Adipose tissue (tissue), 3 donors: ENCODE measurements around the gene PI4KA. TPM values are rescaled to one million over a fixed set of nuclear protein-coding genes. Genes with fewer than 3 reads are reported as not detected.
"Not testable (repeated sequence)": the region's sequence is repeated elsewhere in the genome, so short reads cannot be mapped to it uniquely, and the experiment has no call there.

Experiments
- H3K27ac ChIP-seq: one replicate; pipeline ENCODE4 v1.5.1; 2013; ENCODE audit warnings: low read depth, low read length
- WGBS, 3 donors: extraction: QIAGEN DNeasy Blood & Tissue Kit; methylation state at CpG; one replicate each; pipeline ENCODE4 v1.1.7; 2013; 5-methylcytosine and 5-hydroxymethylcytosine counted together
- polyA plus RNA-seq, 3 donors: library from polyadenylated mRNA; stranded (reverse); fragments of 200-250 nt; gene quantifications; one replicate each; pipeline ENCODE4 v1.2.3, GENCODE V29; 2013
- donor health status: healthy with polysubstance abuse.
- donor health status: Bipolar disorder and iron deficiency.
- donor health status: healthy.

The PI4KA gene
- polyA plus RNA-seq, 3 donors, result 18.4 to 34.6 (median 33.5) TPM

DNA sequence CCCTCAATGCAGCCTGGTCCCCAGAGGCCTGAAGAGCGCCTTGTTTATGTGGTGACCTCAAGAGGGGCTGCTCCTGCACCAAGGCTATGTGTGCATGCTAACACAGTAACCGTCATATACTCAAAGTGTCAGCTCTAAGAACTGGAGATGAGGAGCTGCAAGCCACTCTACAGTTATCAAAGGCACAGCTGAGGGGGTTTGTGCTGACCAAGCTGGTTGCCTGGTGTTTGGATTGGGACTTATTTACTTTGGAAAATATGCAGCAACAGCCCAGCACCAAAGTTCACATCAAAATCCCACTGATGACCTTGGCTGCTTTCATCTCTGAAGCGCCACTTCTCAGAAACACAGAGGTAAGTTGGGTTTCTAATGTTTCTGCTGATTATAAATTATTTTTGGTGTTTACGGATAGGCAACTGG is 84.8 kb downstream of the PI4KA start, which contains the start of gene SERPIND1:
TSS of gene SERPIND1 (plus strand) at position 321 of the 420 bp plus-strand sequence. CDS start 5,200 bp downstream, outside the sequence.
- H3K27ac ChIP-seq, result no peak within 1 kb of the TSS
- 57 to 97% (median 95%) methylated on average over 4 of the region's 4 CpGs for WGBS, 3 donors

DNA sequence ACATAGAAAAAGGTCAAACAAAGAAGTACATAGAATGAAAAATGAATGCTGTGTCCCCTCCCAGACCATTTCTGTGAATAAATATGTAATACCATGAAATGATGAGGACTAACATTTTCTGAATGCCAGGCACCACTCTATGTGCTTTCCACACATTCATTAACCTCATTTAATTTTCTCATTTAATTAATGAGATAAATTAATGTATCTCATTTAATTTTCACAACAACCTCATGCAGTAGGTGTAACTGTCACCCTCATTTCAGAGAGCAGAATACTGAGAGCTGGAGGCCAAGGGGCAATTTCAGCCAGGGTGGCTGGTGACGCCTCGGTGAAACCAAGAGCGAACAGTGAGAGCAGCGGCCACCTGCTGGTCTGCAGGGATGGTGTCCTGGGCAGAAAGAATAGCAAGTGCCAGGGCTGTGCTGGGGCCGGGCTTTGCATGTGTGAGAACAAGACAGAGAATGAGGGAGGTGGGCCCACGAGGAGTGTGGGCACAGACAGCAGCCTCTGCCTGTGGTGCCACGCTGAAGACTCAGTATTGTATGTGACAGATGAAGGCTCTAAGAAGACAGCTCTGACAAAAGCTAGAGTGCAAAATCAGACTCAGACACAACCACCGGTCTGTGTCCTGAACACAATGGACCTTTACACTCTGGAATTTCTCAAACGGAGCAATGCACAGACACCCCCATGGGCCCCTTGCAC is 86.5 kb downstream of the PI4KA start:
- WGBS, 3 donors, result 84 to 92% (median 90%) methylated on average over 9 of the region's 9 CpGs
- no peak overlapping the region for H3K27ac ChIP-seq

DNA sequence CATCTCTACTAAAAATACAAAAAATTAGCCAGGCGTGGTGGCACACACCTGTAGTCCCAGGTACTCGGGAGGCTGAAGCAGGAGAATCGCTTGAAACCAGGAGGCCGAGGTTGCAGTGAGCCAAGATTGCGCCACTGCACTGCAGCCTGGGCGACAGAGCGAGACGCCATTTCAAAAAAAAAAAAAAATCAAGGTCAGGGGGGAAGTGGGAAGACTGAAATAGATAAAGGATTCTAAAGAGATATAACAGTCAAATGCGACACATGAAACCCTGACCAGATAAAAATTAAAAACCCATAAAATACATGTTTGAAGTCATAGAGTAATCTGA is 89.2 kb downstream of the PI4KA start:
- H3K27ac ChIP-seq, result not testable (repeated sequence)
- 82 to 93% (median 93%) methylated on average over 9 of the region's 9 CpGs for WGBS, 3 donors

DNA sequence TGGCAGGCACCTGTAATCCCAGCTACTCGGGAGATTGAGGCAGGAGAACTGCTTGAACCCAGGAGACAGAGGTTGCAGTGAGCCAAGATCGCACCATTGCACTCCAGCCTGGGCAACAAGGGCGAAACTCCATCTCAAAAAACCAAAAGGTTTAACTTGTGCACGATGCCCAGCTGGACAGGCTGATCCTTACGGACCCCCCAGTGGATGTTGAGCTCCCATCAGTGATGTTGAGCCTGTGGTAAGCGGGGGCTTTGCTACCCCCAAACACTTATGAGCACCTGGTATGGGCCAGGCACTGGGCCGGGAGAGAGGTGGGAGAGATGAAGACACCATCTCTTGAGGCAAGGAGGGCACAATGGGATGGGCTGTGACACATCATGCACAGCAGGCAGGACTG is 92.1 kb downstream of the PI4KA start:
- WGBS, 3 donors, result 97 to 98% (median 98%) methylated on average over 7 of the region's 7 CpGs
- H3K27ac ChIP-seq, result no peak overlapping the region

DNA sequence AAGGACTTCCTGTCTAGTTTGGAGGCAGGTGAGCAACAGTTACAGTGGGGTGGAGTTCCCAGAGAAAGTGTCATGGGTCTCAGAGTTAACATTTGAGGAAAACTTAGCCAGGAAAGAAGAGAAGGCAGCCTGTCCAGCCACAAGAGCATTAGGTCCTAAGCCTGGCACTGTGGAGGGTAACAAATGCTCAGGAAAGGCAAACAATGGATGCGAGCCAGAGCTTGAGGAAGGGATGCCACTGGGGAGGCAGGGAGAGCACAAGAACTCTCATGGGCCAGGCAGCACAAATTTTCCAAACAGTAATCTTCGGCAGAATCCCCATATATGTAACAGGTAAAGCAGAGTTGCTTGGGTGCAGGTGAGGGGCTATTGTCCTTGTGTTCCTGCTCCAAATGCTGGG is 92.7 kb downstream of the PI4KA start:
- H3K27ac ChIP-seq, result no peak overlapping the region
- WGBS, 3 donors, result 87 to 93% (median 91%) methylated on average over 2 of the region's 2 CpGs

DNA sequence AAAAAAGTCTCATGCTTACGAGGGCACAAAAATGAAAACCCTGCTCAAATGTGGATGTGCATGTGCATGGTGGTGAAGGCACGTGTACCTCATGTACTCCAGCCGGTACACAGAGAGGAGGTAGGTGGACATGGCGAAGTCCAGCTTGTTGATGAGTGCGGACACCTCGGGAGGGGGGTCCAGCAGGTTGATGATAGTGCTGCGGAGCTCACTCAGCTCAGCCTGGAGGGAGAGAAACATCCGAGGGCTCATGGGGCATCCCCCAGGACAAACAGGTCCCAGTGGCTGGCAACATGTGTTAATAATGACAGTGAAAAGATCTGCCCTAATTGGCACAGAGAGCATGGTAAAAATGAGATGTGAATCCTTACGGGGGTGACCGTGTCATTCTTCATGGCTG is 93.9 kb downstream of the PI4KA start:
- no peak overlapping the region for H3K27ac ChIP-seq
- WGBS, 3 donors, result 96 to 98% (median 97%) methylated on average over 10 of the region's 10 CpGs

DNA sequence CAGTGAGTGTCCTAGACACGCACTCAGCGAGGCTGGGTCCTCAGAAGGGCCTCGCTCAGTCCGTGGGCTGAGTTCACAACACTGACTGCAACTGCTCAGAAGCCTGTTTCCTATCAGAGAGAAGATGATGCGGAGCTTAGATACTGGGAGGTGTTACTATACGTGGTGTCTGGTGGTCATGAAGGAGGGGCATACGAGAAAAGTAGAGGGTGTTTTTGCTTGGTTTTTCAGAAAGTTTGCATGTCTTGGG is 94.2 kb downstream of the PI4KA start:
- H3K27ac ChIP-seq, result no peak overlapping the region
- 81 to 88% (median 87%) methylated on average over 7 of the region's 7 CpGs for WGBS, 3 donors

DNA sequence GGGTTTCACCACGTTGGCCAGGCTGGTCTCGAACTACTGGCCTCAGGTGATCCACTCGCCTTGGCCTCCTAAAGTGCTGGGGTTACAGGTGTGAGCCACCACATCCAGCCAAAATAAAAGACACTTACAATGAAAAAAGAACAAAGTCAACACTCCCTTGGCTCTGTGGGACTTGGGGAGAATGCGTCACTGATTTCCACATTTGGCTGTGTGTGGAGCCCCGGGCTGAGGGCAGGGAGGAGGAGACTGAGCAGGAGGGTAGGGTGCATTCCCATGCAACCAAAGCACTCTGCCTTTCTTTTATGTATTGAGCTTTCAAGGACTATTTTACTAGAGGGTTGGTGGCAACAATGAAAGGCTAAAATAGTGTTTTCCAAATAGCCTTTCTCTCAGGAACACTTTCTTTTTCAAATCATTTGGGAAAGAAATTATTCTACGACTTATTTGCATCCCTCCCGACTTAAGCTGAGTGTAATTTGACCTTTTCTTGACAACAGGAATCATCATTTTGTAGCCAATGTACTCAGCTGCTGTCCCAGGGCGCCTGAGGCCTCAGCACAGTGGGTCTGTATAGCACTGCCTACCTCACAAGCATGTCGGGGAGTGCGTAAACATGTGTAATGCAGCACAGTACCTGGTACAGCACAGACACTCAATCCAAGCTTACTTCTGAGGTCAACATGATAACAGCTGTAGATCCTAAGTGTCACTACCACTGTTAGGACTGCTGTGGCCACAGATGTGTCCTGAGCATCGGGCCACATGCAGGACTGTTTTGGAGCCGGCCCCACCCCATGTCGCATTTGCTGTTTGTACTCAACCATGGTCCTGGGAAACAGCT is 94.8 kb downstream of the PI4KA start:
- 75 to 84% (median 76%) methylated on average over 13 of the region's 13 CpGs for WGBS, 3 donors
- H3K27ac ChIP-seq, result no peak overlapping the region

DNA sequence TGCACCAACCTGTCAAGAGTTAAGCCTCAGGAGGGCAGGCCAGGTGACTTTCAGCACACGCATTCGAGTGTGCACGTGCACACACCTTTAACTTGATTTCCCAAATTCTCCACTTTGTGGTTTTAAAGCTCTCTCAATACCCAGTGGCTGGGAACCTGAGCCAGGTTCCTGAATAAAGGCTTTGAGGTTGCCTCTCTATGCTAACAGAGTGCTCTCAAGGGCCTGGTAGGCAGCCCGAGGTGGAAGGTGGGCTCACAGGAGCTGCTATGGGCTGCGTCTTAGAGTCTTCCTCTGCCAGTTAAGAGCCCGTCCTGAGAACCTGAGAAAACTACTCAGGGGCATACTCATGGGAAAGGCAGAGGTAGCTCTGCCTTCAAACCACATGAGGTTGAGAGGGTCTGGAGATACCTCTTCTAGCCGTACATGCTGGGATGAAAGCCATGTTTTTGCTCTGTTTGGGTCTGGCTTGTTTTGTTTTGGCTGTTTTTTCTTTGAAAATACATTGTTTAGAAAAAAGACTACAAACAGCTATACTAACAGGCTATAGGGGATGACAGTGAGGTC is 96.3 kb downstream of the PI4KA start:
- no peak overlapping the region for H3K27ac ChIP-seq
- 89 to 98% (median 91%) methylated on average over 7 of the region's 7 CpGs for WGBS, 3 donors

DNA sequence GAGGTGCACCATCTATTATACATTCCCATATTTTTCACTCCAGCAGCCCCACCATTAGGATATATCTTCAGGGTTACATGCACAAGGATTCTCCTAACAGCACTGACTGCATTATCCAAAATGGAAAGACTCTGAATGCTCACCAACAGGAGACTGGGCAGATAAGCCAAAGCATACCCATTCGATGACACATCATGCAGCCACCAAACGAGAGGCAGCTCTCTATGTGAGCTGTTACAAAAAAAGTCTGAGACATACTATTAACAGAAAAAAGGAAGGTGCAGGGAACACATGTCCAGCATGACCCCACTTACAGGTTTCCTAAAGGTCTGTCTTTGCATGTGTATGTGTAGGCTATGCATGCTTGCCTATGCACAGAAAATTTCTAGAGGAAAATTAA is 97.1 kb downstream of the PI4KA start:
- H3K27ac ChIP-seq, result no peak overlapping the region
- WGBS, 3 donors, result 81 to 96% (median 84%) methylated on average over 2 of the region's 2 CpGs

DNA sequence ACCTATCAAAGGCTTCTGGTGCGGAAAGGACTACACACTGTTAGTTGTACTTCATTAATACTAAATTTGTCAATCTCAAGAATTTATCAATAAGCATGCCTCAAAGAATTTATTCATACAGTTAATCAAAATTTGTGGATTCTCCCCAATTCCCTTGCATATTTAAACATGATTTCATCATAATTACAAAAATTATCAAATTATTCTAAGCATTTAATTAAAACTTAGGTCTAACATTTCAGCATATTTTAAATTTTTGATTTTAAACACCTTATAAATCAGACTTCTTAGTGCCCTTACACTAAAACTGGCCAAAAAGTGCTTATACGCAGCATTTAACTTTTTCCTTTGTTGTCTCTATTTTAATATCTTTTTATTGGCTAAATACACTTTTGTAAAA is 98.5 kb downstream of the PI4KA start:
- H3K27ac ChIP-seq, result no peak overlapping the region
- 95 to 99% (median 99%) methylated on average over 2 of the region's 2 CpGs for WGBS, 3 donors

DNA sequence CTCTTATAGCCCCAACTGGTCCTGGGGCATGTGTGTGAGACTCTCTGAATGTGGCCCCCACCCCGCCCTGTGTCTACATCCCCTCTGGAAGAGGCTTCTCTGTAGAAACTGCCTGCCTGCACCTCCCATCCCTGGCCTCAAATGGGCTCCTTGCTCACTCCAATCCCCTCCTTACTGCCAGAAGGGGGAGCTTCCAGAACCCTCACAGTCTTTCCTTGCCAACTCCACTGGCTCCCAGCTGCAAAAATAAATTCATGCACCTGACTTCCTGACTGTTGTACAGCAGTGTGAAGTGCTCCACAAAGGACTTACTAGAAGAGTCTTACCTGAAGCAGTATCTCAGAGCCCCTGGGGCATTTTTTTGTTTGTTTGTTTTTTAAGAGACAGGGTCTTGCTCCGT is 99.9 kb downstream of the PI4KA start:
- WGBS, 3 donors, result 98 to 100% (median 98%) methylated on average over 2 of the region's 2 CpGs

DNA sequence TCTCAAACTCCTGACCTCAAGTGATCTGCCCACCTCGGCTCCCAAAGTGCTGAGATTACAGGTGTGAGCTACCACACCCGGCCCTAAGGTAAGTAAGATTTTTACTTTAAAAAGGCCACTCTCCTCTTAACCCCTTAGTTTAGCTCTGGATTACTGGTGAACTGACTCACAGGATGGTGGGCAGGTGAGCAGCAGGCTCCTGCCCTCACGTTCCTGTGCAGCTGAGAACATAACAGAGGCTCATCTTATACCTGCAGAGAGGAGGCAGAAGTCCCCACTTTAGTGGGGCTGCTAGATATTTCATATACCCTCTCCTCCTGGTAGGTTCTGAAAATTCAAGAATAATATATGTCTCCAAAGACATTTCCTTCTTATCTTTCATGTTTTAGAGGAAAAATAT is 101.8 kb downstream of the PI4KA start:
- 93 to 97% (median 96%) methylated on average over 3 of the region's 3 CpGs for WGBS, 3 donors

More for the DNA sequence above, 99.9 kb downstream of the PI4KA start:
- no peak overlapping the region for H3K27ac ChIP-seq

DNA sequence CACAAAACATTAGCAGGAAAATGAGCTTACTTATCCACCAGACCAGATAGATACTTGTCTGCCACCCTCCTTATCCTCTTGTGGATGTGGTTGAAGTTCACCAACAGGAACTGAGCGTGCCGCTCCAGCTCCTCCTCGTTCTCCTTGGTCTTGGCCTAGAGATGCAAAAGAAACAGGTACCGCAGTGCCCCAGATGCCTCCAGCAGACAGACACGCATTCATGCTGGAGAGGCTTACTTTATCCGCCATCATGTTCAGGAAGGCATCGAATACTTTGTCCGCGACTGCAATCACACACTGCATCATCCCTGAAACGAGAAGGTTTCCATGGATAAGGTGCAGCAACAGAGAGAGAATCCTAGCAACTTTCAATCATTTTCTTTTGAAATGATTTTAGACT is 105.7 kb downstream of the PI4KA start:
- WGBS, 3 donors, result 93 to 98% (median 95%) methylated on average over 10 of the region's 10 CpGs

More for the DNA sequence above, 101.8 kb downstream of the PI4KA start:
- no peak overlapping the region for H3K27ac ChIP-seq

DNA sequence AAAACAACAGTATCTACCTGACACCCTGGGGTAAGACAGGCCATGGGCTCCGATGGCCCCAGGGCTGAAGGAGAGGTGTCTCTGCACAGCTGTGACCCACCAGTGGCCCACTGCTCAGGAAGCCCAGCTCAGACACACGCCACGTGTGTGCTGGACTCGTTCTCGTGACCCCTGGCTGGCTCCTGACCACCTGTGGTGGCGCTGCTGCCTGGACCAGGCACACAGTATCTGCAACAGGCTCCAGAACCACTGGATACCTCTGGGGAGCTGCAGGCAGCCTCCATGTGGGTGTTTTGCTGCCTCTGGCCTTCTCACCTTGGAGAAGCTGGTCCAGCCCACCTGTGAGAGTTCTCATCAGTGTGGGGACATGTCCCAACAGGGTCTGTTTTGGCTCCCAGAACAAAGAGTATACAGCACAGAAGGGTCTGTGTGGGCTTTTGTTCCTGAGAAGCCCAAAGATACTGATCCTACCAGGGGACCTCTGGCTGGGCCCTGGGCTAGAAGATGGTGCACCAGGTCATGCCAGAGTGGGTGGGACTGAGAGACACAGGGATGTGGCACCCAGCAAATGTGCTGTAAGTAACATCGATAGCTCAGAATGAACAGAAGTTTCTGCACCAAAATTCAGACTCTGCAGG is 106.4 kb downstream of the PI4KA start:
- WGBS, 3 donors, result 95 to 96% (median 95%) methylated on average over 7 of the region's 7 CpGs
- no peak overlapping the region for H3K27ac ChIP-seq

More for the DNA sequence above, 105.7 kb downstream of the PI4KA start:
- H3K27ac ChIP-seq, result no peak overlapping the region

DNA sequence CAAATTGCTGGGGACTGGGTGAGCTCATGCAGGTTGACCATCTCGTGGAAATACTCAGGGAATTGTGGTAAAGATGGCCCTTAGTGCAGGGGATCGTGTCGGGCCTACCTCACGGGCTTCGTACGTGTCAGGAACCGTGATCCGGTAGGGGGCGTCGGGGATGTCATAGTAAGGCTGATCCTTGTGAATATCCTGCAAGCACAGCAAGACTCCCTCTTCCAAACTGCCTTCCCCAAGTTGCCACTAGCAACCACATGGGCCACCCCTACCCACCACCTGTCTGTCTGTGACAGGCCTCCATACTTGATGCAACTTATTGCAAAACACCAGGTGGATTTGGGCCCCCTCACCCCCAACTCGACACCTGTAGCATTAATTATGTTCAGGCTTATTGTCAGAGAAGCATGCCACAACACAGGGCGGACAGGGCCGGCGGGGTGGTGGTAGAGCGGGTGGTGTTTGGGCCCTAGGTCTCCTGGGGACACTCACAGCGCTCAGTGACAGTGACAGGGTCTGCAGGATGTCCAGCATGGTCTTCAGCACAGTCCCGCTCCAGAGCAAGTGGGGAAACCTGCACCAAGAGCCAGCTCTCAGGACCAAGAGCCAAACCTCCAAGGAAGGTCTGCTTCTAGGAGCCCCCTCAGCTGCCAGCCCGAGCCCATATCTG is 107.3 kb downstream of the PI4KA start:
- H3K27ac ChIP-seq, result no peak overlapping the region
- 90 to 94% (median 92%) methylated on average over 18 of the region's 18 CpGs for whole genome bisulfite sequencing, 3 donors

DNA sequence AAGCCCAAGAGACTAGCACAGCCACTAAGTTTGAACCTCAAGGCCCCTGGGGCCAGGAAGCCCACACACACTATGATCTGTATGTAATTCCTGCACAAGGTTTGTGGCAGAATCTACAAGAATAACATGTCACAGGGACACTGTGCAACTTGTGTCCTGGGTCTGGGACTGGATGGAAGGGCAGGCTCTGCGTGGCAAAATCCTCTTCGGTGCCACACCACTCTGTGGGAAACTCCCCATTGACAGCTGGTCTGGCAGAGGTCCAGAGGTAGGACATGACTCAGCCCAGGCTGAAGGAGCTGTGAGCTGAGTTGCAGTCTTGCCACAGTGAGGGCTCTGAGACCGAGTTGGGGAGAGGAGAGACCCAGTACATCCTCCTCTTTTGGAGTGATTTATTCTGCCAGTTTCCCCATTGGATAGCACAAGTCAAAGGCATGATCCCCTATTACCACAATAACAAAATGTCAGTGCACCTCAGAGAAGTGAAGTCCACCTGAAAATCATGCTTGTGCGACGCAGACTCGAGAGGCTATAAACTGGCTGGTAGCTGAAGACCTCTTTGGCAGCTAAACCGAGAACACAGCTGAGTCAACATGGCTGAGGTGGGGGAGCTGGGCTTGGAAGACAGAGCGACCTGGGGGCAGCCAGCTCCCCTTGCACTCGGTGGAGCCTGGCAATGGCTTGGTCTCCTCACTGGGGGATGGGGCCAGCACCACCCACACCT is 108.0 kb downstream of the PI4KA start:
- WGBS, 3 donors, result 62 to 68% (median 67%) methylated on average over 9 of the region's 9 CpGs
- H3K27ac ChIP-seq, result no peak overlapping the region

DNA sequence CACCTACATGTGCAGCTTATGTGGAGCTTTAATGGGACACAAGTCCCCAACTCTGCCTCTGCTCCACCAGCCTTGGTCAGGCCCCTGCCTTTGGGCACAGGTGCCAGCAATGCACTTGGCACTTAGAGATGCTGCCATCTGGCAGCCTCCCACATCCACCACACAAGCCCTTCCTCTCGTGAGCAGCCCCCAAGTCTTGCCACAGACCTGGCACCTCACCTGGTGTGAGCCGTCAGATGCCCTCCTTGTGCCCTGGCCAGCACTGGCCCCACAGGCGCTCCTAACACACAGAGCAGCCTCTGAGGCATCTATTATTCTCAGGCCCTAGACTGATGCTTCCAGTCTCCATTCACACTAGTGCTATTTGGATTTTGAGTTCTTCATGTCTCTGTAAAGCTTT is 109.2 kb downstream of the PI4KA start:
- no peak overlapping the region for H3K27ac ChIP-seq
- 62 to 89% (median 88%) methylated on average over 3 of the region's 3 CpGs for WGBS, 3 donors
